ENCODE results near the gene MYO7A. TPM values are rescaled to one million over a fixed set of nuclear protein-coding genes. Genes with fewer than 3 reads are reported as not detected.

MYO7A gene
- total and polyA plus RNA-seq, 3 experiments from 2014 or later = 0.06 to 0.31 (median 0.20) TPM

- CTCF ChIA-PET = interaction anchor here (2.2 to 2.6 kb wide), 2 partner anchors 8 to 36 kb away, joined by 10 to 25 read pairs; no protein-coding TSS in a partner anchor
- H3K27me3 Mint-ChIP-seq = peaks cover 0 to 1% of the 10 kb centered on the region in 2 donors
Observed at GRCh38 chr11:77083566-77084245, 44.3 kb upstream of the MYO7A start.

GRCh38 chr11:77084581-77085191, 43.4 kb upstream of the MYO7A start:
- Mint-ChIP-seq H3K4me1 (peaks cover 13 to 18% (median 15%) of the 10 kb centered on the region in 3 donors), H3K4me3 (no peak overlapping the region), H3K27ac (peak overlapping the region in 1 of 8 donors; percentile 94), H3K27me3 (peaks cover 0 to 1% of the 10 kb centered on the region in 2 donors), H3K36me3 (peaks cover 0 to under 1% (median 0%) of the 10 kb centered on the region in 3 donors), H3K9me3 (no peaks in the 10 kb centered on the region)
- CTCF ChIA-PET = no interaction called here
- H3K9me3 ChIP-seq (ENCODE audit: low read length) = no peaks in the 10 kb centered on the region
- H3K4me1 ChIP-seq (ENCODE audit: insufficient read depth, low read length) = peaks cover 19% of the 10 kb centered on the region
- H3K4me3 ChIP-seq (ENCODE audit: low read length) = no peak overlapping the region
- H3K27me3 ChIP-seq (ENCODE audit: insufficient read depth, low read length, poor library complexity, severe bottlenecking) = no peaks in the 10 kb centered on the region
- POLR2A ChIA-PET = no interaction called here
- peak in 1 of 5 donors; percentile 39 for DNase-seq
- no peak overlapping the region for H3K27ac ChIP-seq (ENCODE audit: low read depth, low read length)
- H3K36me3 ChIP-seq (ENCODE audit: insufficient read depth, low read length) = no peaks in the 10 kb centered on the region

More at GRCh38 chr11:77083566-77084245, 44.3 kb upstream of the MYO7A start:
- H3K4me3 Mint-ChIP-seq = no peak overlapping the region
- peaks cover 19% of the 10 kb centered on the region for H3K4me1 ChIP-seq (ENCODE audit: insufficient read depth, low read length)
- H3K27ac ChIP-seq (ENCODE audit: low read depth, low read length) = no peak overlapping the region
- H3K9me3 Mint-ChIP-seq = no peaks in the 10 kb centered on the region
- no peaks in the 10 kb centered on the region for H3K27me3 ChIP-seq (ENCODE audit: insufficient read depth, low read length, poor library complexity, severe bottlenecking)
- H3K4me3 ChIP-seq (ENCODE audit: low read length) = no peak overlapping the region
- H3K36me3 ChIP-seq (ENCODE audit: insufficient read depth, low read length) = no peaks in the 10 kb centered on the region
- H3K4me1 Mint-ChIP-seq = peaks cover 13 to 18% (median 18%) of the 10 kb centered on the region in 3 donors
- H3K27ac Mint-ChIP-seq = peak overlapping the region in 4 of 8 donors; percentile 35 to 96 (median 68)
- POLR2A ChIA-PET = no interaction called here
- peak in 1 of 5 donors; percentile 22 for DNase-seq
- H3K9me3 ChIP-seq (ENCODE audit: low read length) = no peaks in the 10 kb centered on the region
- H3K36me3 Mint-ChIP-seq = peaks cover 0 to 3% (median 0%) of the 10 kb centered on the region in 3 donors

GRCh38 chr11:77085652-77086051, 42.4 kb upstream of the MYO7A start:
- no peak overlapping the region for H3K4me3 ChIP-seq (ENCODE audit: low read length)
- H3K27ac ChIP-seq (ENCODE audit: low read depth, low read length) = no peak overlapping the region
- Mint-ChIP-seq H3K27me3 (peaks cover 0 to 1% of the 10 kb centered on the region in 2 donors), H3K27ac (no peak overlapping the region), H3K36me3 (no peaks in the 10 kb centered on the region), H3K4me3 (peak overlapping the region in 1 of 7 donors; percentile 56), H3K4me1 (peaks cover 13 to 18% (median 13%) of the 10 kb centered on the region in 3 donors), H3K9me3 (no peaks in the 10 kb centered on the region)
- peak in 1 of 5 donors; percentile 13 for DNase-seq
- H3K36me3 ChIP-seq (ENCODE audit: insufficient read depth, low read length) = no peaks in the 10 kb centered on the region
- POLR2A ChIA-PET = no interaction called here
- peaks cover 19% of the 10 kb centered on the region for H3K4me1 ChIP-seq (ENCODE audit: insufficient read depth, low read length)
- CTCF ChIA-PET = no interaction called here
- no peaks in the 10 kb centered on the region for H3K27me3 ChIP-seq (ENCODE audit: insufficient read depth, low read length, poor library complexity, severe bottlenecking)
- no peaks in the 10 kb centered on the region for H3K9me3 ChIP-seq (ENCODE audit: low read length)

GRCh38 chr11:77086521-77087472, 41.2 kb upstream of the MYO7A start:
- POLR2A ChIA-PET = no interaction called here
- H3K27me3 ChIP-seq (ENCODE audit: insufficient read depth, low read length, poor library complexity, severe bottlenecking) = no peaks in the 10 kb centered on the region
- no peak overlapping the region for H3K27ac ChIP-seq (ENCODE audit: low read depth, low read length)
- no peaks in the 10 kb centered on the region for H3K36me3 Mint-ChIP-seq
- H3K4me3 Mint-ChIP-seq = no peak overlapping the region
- no peak overlapping the region for H3K4me3 ChIP-seq (ENCODE audit: low read length)
- peaks cover 12 to 22% (median 16%) of the 10 kb centered on the region in 3 donors for H3K4me1 Mint-ChIP-seq
- H3K4me1 ChIP-seq (ENCODE audit: insufficient read depth, low read length) = peaks cover 18% of the 10 kb centered on the region
- H3K9me3 ChIP-seq (ENCODE audit: low read length) = no peaks in the 10 kb centered on the region
- H3K36me3 ChIP-seq (ENCODE audit: insufficient read depth, low read length) = no peaks in the 10 kb centered on the region
- H3K27me3 Mint-ChIP-seq = peaks cover 0 to 1% of the 10 kb centered on the region in 2 donors
- no peaks in the 10 kb centered on the region for H3K9me3 Mint-ChIP-seq
- CTCF ChIA-PET = no interaction called here
- peak in 1 of 5 donors; percentile 16 for DNase-seq
- peak overlapping the region in 1 of 8 donors; percentile 65 for H3K27ac Mint-ChIP-seq

- H3K4me3 Mint-ChIP-seq = no peak overlapping the region
- Histone ChIP-seq H3K36me3 (ENCODE audit: insufficient read depth, low read length) (no peaks in the 10 kb centered on the region), H3K4me3 (ENCODE audit: low read length) (no peak overlapping the region), H3K4me1 (ENCODE audit: insufficient read depth, low read length) (peaks cover 8% of the 10 kb centered on the region), H3K27me3 (ENCODE audit: insufficient read depth, low read length, poor library complexity, severe bottlenecking) (no peaks in the 10 kb centered on the region), H3K9me3 (ENCODE audit: low read length) (no peaks in the 10 kb centered on the region), H3K27ac (ENCODE audit: low read depth, low read length) (no peak overlapping the region)
- H3K27ac Mint-ChIP-seq = no peak overlapping the region
- CTCF ChIA-PET = no interaction called here
- H3K4me1 Mint-ChIP-seq = peaks cover 4 to 12% (median 6%) of the 10 kb centered on the region in 3 donors
- POLR2A ChIA-PET = no interaction called here
- peaks cover 0 to 1% of the 10 kb centered on the region in 2 donors for H3K27me3 Mint-ChIP-seq
- no peak for DNase-seq
- H3K9me3 Mint-ChIP-seq = no peaks in the 10 kb centered on the region
- H3K36me3 Mint-ChIP-seq = no peaks in the 10 kb centered on the region
Observed at GRCh38 chr11:77087723-77088225, 40.3 kb upstream of the MYO7A start.

- Mint-ChIP-seq H3K4me3 (no peak overlapping the region), H3K27ac (no peak overlapping the region), H3K27me3 (peaks cover 0 to 1% of the 10 kb centered on the region in 2 donors), H3K36me3 (no peaks in the 10 kb centered on the region), H3K9me3 (no peaks in the 10 kb centered on the region), H3K4me1 (peaks cover 0 to 6% (median 4%) of the 10 kb centered on the region in 3 donors)
- CTCF ChIA-PET = interaction anchor here (0.9 to 5.2 kb wide), 3 partner anchors 22 to 40 kb away, joined by 3 to 75 read pairs (median 5); partner anchors contain the start of genes CAPN5 and MYO7A
- Histone ChIP-seq H3K36me3 (ENCODE audit: insufficient read depth, low read length) (no peaks in the 10 kb centered on the region), H3K27me3 (ENCODE audit: insufficient read depth, low read length, poor library complexity, severe bottlenecking) (no peaks in the 10 kb centered on the region), H3K4me3 (ENCODE audit: low read length) (no peak overlapping the region), H3K27ac (ENCODE audit: low read depth, low read length) (no peak overlapping the region), H3K4me1 (ENCODE audit: insufficient read depth, low read length) (peaks cover 2% of the 10 kb centered on the region), H3K9me3 (ENCODE audit: low read length) (no peaks in the 10 kb centered on the region)
- DNase-seq = no peak
- POLR2A ChIA-PET = no interaction called here
Observed at GRCh38 chr11:77088236-77089003, 39.6 kb upstream of the MYO7A start.

GRCh38 chr11:77089004-77089545, 39.0 kb upstream of the MYO7A start:
- no peak overlapping the region for H3K27ac ChIP-seq (ENCODE audit: low read depth, low read length)
- H3K36me3 ChIP-seq (ENCODE audit: insufficient read depth, low read length) = no peaks in the 10 kb centered on the region
- no peaks in the 10 kb centered on the region for H3K4me1 ChIP-seq (ENCODE audit: insufficient read depth, low read length)
- Mint-ChIP-seq H3K36me3 (no peaks in the 10 kb centered on the region), H3K27me3 (peaks cover 0 to 1% of the 10 kb centered on the region in 2 donors), H3K27ac (no peak overlapping the region), H3K4me3 (no peak overlapping the region), H3K4me1 (peaks cover 0 to 4% (median 4%) of the 10 kb centered on the region in 3 donors), H3K9me3 (no peaks in the 10 kb centered on the region)
- ChIA-PET CTCF (interaction anchor here (0.9 to 5.2 kb wide), 5 partner anchors 17 to 44 kb away, joined by 3 to 75 read pairs (median 19); partner anchors contain the start of genes CAPN5 and MYO7A), POLR2A (interaction anchor here (0.6 kb wide), 1 partner anchor 42 kb away, joined by 3 read pairs; no protein-coding TSS in a partner anchor)
- no peaks in the 10 kb centered on the region for H3K27me3 ChIP-seq (ENCODE audit: insufficient read depth, low read length, poor library complexity, severe bottlenecking)
- no peaks in the 10 kb centered on the region for H3K9me3 ChIP-seq (ENCODE audit: low read length)
- no peak for DNase-seq
- H3K4me3 ChIP-seq (ENCODE audit: low read length) = no peak overlapping the region

All from CD8-positive, alpha-beta memory T cell (primary cell).